GM12878 (cell line): ENCODE data around the gene MAST2.

Experiments used
- CREM ChIP-seq: IDR thresholded peaks from 2 replicates; pipeline ENCODE4 v1.6.1; 2014; ENCODE audit warnings: antibody characterized with exemption, low read depth
- IKZF2 ChIP-seq, 2 experiments: fragments of 450-650 bp; IDR thresholded peaks; 2 replicates each; pipeline ENCODE4 v1.6.1; 2017; ENCODE audit warnings: mild to moderate bottlenecking in 2 of 2, moderate library complexity in 2 of 2
- SUZ12 ChIP-seq: fragments of 200-600 bp; sonication (generic); IDR thresholded peaks from one replicate; pipeline ENCODE4 v1.6.1; 2018; ENCODE audit warnings: antibody characterized with exemption, mild to moderate bottlenecking; ENCODE audit not compliant: unreplicated experiment
- TF ChIP-seq, protein P1 (sequence below): IDR thresholded peaks from 2 replicates; pipeline ENCODE4 v1.6.1; 2011; ENCODE audit warnings: borderline replicate concordance, low read depth, mild to moderate bottlenecking, moderate library complexity, mixed read lengths, low read length; ENCODE audit not compliant: insufficient read depth; ENCODE audit errors: extremely low read length

DNA sequence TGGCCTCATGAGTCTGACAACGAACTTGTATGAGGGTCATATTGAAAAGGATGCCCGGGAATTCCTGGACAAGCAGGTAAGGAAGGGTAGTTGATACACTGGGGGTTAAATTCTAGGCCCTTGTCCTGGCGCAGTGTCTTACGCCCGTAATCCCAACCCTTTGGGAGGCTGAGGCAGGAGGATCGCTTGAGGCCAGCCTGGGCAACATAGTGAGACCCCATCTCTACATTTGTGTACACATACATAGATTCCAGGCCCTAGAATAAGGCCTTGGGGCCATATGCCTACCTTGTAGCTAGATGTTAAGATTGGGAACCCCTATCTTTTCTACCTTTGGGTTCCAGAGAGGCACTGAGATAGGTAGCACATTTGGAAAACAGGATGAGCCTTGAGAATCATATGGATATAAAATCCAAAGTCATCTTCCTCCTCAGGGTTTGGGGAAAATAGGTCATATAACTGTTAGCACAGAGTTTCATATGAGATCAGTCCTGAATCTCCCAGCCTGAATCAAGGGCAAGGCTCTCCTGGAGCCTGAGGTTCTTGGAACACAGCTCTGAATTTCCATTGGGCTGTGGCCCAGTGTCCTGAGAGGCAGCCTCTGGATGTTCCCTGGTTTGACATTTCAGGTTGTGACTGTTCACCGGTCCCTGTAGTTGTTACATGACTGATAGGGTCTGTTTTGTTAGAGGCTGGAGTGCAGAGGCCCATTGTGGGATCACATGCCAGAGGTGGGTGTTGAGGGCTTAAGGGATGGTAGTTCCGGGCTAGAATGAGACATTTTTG, 224.6 kb downstream of the MAST2 start:
- TF ChIP-seq, protein P1, sequence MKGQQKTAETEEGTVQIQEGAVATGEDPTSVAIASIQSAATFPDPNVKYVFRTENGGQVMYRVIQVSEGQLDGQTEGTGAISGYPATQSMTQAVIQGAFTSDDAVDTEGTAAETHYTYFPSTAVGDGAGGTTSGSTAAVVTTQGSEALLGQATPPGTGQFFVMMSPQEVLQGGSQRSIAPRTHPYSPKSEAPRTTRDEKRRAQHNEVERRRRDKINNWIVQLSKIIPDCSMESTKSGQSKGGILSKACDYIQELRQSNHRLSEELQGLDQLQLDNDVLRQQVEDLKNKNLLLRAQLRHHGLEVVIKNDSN: no peak
- TF ChIP-seq IKZF2 (IDR thresholded peaks at IDR 0.05) (no peak), SUZ12 (no peak), CREM (no peak)
